ENCODE measurements around the gene FAM107B. TPM values are rescaled to one million over a fixed set of nuclear protein-coding genes. Genes with fewer than 3 reads are reported as not detected.

FAM107B gene
- total RNA-seq, 1 experiment from 2014 or later, result 12.6 TPM

GRCh38 chr10:14567421-14567820 is 207.3 kb downstream of the FAM107B start:
- no peak for DNase-seq (ENCODE audit: low read depth, low spot score)
- in situ Hi-C loops (cut with HindIII; ENCODE audit: low pct_unique_long_range_greater_than_20kb, low sequenced_read_pairs), result no loop called here

- in situ Hi-C loops (cut with HindIII; ENCODE audit: low pct_unique_long_range_greater_than_20kb, low sequenced_read_pairs), result no loop called here
These were observed 208.2 kb downstream of the FAM107B start for GRCh38 chr10:14566498-14566897.

GRCh38 chr10:14565199-14565598 is 209.5 kb downstream of the FAM107B start:
- in situ Hi-C loops (cut with HindIII; ENCODE audit: low pct_unique_long_range_greater_than_20kb, low sequenced_read_pairs), result no loop called here
- DNase-seq (ENCODE audit: low read depth, low spot score), result no peak

More at GRCh38 chr10:14566498-14566897, 208.2 kb downstream of the FAM107B start:
- no peak for DNase-seq (ENCODE audit: low read depth, low spot score)

GRCh38 chr10:14564268-14564744 is 210.4 kb downstream of the FAM107B start:
- DNase-seq (ENCODE audit: low read depth, low spot score), result no peak
- in situ Hi-C loops (cut with HindIII; ENCODE audit: low pct_unique_long_range_greater_than_20kb, low sequenced_read_pairs), result no loop called here

- in situ Hi-C loops (cut with HindIII; ENCODE audit: low pct_unique_long_range_greater_than_20kb, low sequenced_read_pairs), result no loop called here
- no peak for DNase-seq (ENCODE audit: low read depth, low spot score)
These were observed 211.2 kb downstream of the FAM107B start for GRCh38 chr10:14563359-14563940.

GRCh38 chr10:14563076-14563336 is 211.7 kb downstream of the FAM107B start:
- no peak for DNase-seq (ENCODE audit: low read depth, low spot score)
- in situ Hi-C loops (cut with HindIII; ENCODE audit: low pct_unique_long_range_greater_than_20kb, low sequenced_read_pairs), result no loop called here

GRCh38 chr10:14562218-14563075 is 212.2 kb downstream of the FAM107B start:
- in situ Hi-C loops (cut with HindIII; ENCODE audit: low pct_unique_long_range_greater_than_20kb, low sequenced_read_pairs), result no loop called here
- DNase-seq (ENCODE audit: low read depth, low spot score), result no peak

GRCh38 chr10:14560791-14561765 is 213.6 kb downstream of the FAM107B start:
- in situ Hi-C loops (cut with HindIII; ENCODE audit: low pct_unique_long_range_greater_than_20kb, low sequenced_read_pairs), result no loop called here
- no peak for DNase-seq (ENCODE audit: low read depth, low spot score)

- in situ Hi-C loops (cut with HindIII; ENCODE audit: low pct_unique_long_range_greater_than_20kb, low sequenced_read_pairs), result no loop called here
- peak; percentile 41 for DNase-seq (ENCODE audit: low read depth, low spot score)
These were observed 214.4 kb downstream of the FAM107B start for GRCh38 chr10:14560274-14560673.

GRCh38 chr10:14558025-14558424 is 216.7 kb downstream of the FAM107B start:
- DNase-seq (ENCODE audit: low read depth, low spot score), result no peak

GRCh38 chr10:14557567-14557966 is 217.1 kb downstream of the FAM107B start:
- in situ Hi-C loops (cut with HindIII; ENCODE audit: low pct_unique_long_range_greater_than_20kb, low sequenced_read_pairs), result no loop called here
- DNase-seq (ENCODE audit: low read depth, low spot score), result no peak

More at GRCh38 chr10:14558025-14558424, 216.7 kb downstream of the FAM107B start:
- in situ Hi-C loops (cut with HindIII; ENCODE audit: low pct_unique_long_range_greater_than_20kb, low sequenced_read_pairs), result no loop called here

- DNase-seq (ENCODE audit: low read depth, low spot score), result no peak
- in situ Hi-C loops (cut with HindIII; ENCODE audit: low pct_unique_long_range_greater_than_20kb, low sequenced_read_pairs), result no loop called here
These were observed 218.3 kb downstream of the FAM107B start for GRCh38 chr10:14556285-14556956.

- no peak for DNase-seq (ENCODE audit: low read depth, low spot score)
These were observed 218.9 kb downstream of the FAM107B start for GRCh38 chr10:14555807-14556206.

GRCh38 chr10:14554491-14555205 is 220.0 kb downstream of the FAM107B start:
- in situ Hi-C loops (cut with HindIII; ENCODE audit: low pct_unique_long_range_greater_than_20kb, low sequenced_read_pairs), result no loop called here
- no peak for DNase-seq (ENCODE audit: low read depth, low spot score)

More at GRCh38 chr10:14555807-14556206, 218.9 kb downstream of the FAM107B start:
- in situ Hi-C loops (cut with HindIII; ENCODE audit: low pct_unique_long_range_greater_than_20kb, low sequenced_read_pairs), result no loop called here

- DNase-seq (ENCODE audit: low read depth, low spot score), result no peak
- in situ Hi-C loops (cut with HindIII; ENCODE audit: low pct_unique_long_range_greater_than_20kb, low sequenced_read_pairs), result no loop called here
These were observed 220.6 kb downstream of the FAM107B start for GRCh38 chr10:14554091-14554490.

- DNase-seq (ENCODE audit: low read depth, low spot score), result no peak
- in situ Hi-C loops (cut with HindIII; ENCODE audit: low pct_unique_long_range_greater_than_20kb, low sequenced_read_pairs), result no loop called here
These were observed 221.2 kb downstream of the FAM107B start for GRCh38 chr10:14553448-14553847.

- in situ Hi-C loops (cut with HindIII; ENCODE audit: low pct_unique_long_range_greater_than_20kb, low sequenced_read_pairs), result no loop called here
- no peak for DNase-seq (ENCODE audit: low read depth, low spot score)
These were observed 222.7 kb downstream of the FAM107B start for GRCh38 chr10:14552015-14552414.

Measured in SK-MEL-5 (cell line).